SK-N-SH (cell line): ENCODE measurements around the gene ALAS1.

Source experiments
- EP300 ChIP-seq, 2 experiments: IDR thresholded peaks; 2 replicates each; pipeline versions ENCODE4 v1.4.0 to v1.6.1; 2012; ENCODE audit warnings: borderline replicate concordance in 1 of 2, low read depth in 1 of 2, low read length in 1 of 2
- YY1 ChIP-seq: IDR thresholded peaks from 2 replicates; pipeline ENCODE4 v1.4.0; 2012; ENCODE audit warnings: low read depth, mild to moderate bottlenecking
- TF ChIP-seq, protein P1 (sequence below): fragments of 200-600 bp; sonication (generic); IDR thresholded peaks from 2 replicates; pipeline ENCODE4 v1.6.1; 2017; ENCODE audit warnings: antibody characterized with exemption, mild to moderate bottlenecking, moderate library complexity

DNA sequence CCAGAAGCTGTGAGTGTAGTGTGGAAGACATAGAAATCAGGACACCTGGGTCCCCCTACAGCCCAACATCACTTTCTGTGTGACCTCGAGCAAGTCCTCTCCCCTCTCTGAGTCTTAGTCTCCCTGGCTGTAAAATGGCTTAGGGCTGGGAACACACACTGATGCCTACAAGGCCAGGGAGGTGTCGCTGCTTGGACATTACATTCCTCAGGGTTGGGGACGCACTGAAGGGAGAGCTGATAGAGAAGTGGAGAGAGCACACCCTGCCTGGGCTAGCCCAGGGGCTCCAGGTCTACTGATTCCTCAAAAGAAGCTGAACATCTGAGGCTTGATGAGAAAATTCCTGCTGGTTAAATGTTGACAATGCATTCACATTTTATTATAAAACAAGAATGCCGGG lies 6.3 kb upstream of the ALAS1 start:
- no peak for TF ChIP-seq YY1
- TF ChIP-seq, protein P1, sequence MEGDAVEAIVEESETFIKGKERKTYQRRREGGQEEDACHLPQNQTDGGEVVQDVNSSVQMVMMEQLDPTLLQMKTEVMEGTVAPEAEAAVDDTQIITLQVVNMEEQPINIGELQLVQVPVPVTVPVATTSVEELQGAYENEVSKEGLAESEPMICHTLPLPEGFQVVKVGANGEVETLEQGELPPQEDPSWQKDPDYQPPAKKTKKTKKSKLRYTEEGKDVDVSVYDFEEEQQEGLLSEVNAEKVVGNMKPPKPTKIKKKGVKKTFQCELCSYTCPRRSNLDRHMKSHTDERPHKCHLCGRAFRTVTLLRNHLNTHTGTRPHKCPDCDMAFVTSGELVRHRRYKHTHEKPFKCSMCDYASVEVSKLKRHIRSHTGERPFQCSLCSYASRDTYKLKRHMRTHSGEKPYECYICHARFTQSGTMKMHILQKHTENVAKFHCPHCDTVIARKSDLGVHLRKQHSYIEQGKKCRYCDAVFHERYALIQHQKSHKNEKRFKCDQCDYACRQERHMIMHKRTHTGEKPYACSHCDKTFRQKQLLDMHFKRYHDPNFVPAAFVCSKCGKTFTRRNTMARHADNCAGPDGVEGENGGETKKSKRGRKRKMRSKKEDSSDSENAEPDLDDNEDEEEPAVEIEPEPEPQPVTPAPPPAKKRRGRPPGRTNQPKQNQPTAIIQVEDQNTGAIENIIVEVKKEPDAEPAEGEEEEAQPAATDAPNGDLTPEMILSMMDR: no peak
- no peak for TF ChIP-seq EP300 (IDR thresholded peaks at IDR 0.05; ENCODE audit: borderline replicate concordance in 1 of 2, low read depth in 1 of 2, low read length in 1 of 2)
